H1 (cell line): Measurements from ENCODE around the gene RSU1. TPM values are rescaled to one million over a fixed set of nuclear protein-coding genes. Genes with fewer than 3 reads are reported as not detected.

Experiments
- CTCF ChIA-PET: fragments of 300-600 bp; sonication (Branson Sonifier 250); formaldehyde crosslinking; loops from one replicate; lab custom pipeline; 2021; ENCODE audit not compliant: partially characterized antibody; lab: Charles Lee
- POLR2A ChIA-PET: fragments of 300-600 bp; sonication (Branson Sonifier 250); formaldehyde crosslinking; loops from one replicate; lab custom pipeline; 2021; ENCODE audit warnings: inconsistent platforms; ENCODE audit not compliant: partially characterized antibody; lab: Charles Lee
- DNase-seq, 2 experiments: peaks; one replicate each; pipeline versions ENCODE4 v3.0.0 to v3.0.0-alpha.2; 2010 to 2022; ENCODE audit warnings: low spot score in 2 of 2, low read depth in 1 of 2, mixed read lengths in 1 of 2
- FAIRE-seq: peaks from 2 replicates; lab custom pipeline; 2011; peaks lifted over from hg19 to GRCh38; lab: Jason Lieb, UNC
- H2AFZ ChIP-seq: 2 replicates; pipeline ENCODE4 v1.8.1; 2012; ENCODE audit warnings: low read length, inconsistent platforms
- H2AK5ac ChIP-seq: 2 replicates; pipeline ENCODE4 v1.6.1; 2013; ENCODE audit warnings: low read depth, low read length
- H2BK120ac ChIP-seq: replicated peaks from 2 replicates; pipeline ENCODE3; 2013; ENCODE audit warnings: low read depth, low read length, inconsistent platforms
- H2BK12ac ChIP-seq: 2 replicates; pipeline ENCODE4 v1.6.1; 2013; ENCODE audit warnings: low read depth, low read length
- H2BK15ac ChIP-seq: 2 replicates; pipeline ENCODE4 v1.6.1; 2013; ENCODE audit warnings: low read length
- H2BK20ac ChIP-seq: 2 replicates; pipeline ENCODE4 v1.6.1; 2013; ENCODE audit warnings: low read length
- H2BK5ac ChIP-seq: 2 replicates; pipeline ENCODE4 v1.6.1; 2013; ENCODE audit warnings: low read depth, low read length
- H3K14ac ChIP-seq: 2 replicates; pipeline ENCODE4 v1.6.1; 2013; ENCODE audit warnings: inconsistent platforms; ENCODE audit not compliant: insufficient read length
- H3K18ac ChIP-seq: 2 replicates; pipeline ENCODE4 v1.6.1; 2013; ENCODE audit warnings: low read length; ENCODE audit errors: extremely low read depth
- H3K23ac ChIP-seq: 2 replicates; pipeline ENCODE4 v1.6.1; 2013; ENCODE audit warnings: inconsistent platforms; ENCODE audit not compliant: insufficient read length
- H3K23me2 ChIP-seq: 2 replicates; pipeline ENCODE4 v1.6.1; 2013; ENCODE audit warnings: low read depth, low read length
- H3K27ac ChIP-seq: 2 replicates; pipeline ENCODE4 v1.6.1; 2011; ENCODE audit warnings: low read depth, low read length, inconsistent platforms
- H3K27me3 ChIP-seq, 4 experiments: replicated peaks in 1 of 4; 1 replicate in 1 of 4; 2 replicates in 3 of 4; pipeline versions ENCODE4 v1.6.1 to v1.8.1; 2011 to 2013; ENCODE audit warnings: low read length in 3 of 4, mild to moderate bottlenecking in 3 of 4, inconsistent platforms in 2 of 4, mixed read lengths in 2 of 4, moderate library complexity in 1 of 4; ENCODE audit not compliant: control insufficient read depth in 3 of 4, insufficient read depth in 3 of 4; ENCODE audit errors: extremely low read depth in 1 of 4
- H3K36me3 ChIP-seq, 4 experiments: 2 replicates each; pipeline versions ENCODE4 v1.6.1 to v1.8.1; 2011 to 2013; ENCODE audit warnings: mild to moderate bottlenecking in 4 of 4, low read length in 3 of 4, moderate library complexity in 2 of 4, control low read depth in 1 of 4, inconsistent platforms in 1 of 4; ENCODE audit not compliant: insufficient read depth in 4 of 4, control insufficient read depth in 2 of 4
- H3K4ac ChIP-seq: replicated peaks from 2 replicates; pipeline ENCODE3; 2013; ENCODE audit warnings: low read length, low read depth, mixed read lengths, inconsistent platforms; ENCODE audit not compliant: insufficient read length
- H3K4me1 ChIP-seq, 4 experiments: replicated peaks in 1 of 4; 1 replicate in 1 of 4; 2 replicates in 3 of 4; pipeline versions ENCODE4 v1.6.1 to v1.8.1; 2011 to 2013; ENCODE audit warnings: low read length in 3 of 4, inconsistent platforms in 2 of 4, mixed read lengths in 1 of 4; ENCODE audit not compliant: insufficient read depth in 4 of 4, control insufficient read depth in 3 of 4
- H3K4me2 ChIP-seq, 2 experiments: 2 replicates each; pipeline versions ENCODE4 v1.6.1 to v1.8.1; 2011 to 2013; ENCODE audit warnings: low read depth in 2 of 2, low read length in 2 of 2, control low read depth in 1 of 2, inconsistent platforms in 1 of 2, mild to moderate bottlenecking in 1 of 2; ENCODE audit not compliant: insufficient read depth in 1 of 2
- H3K4me3 ChIP-seq, 4 experiments: fragments of 200-600, 300-600 bp in 1 of 4; sonication (generic), shearing (Covaris generic), sonication (Bioruptor Twin) in 1 of 4; 2 replicates each; pipeline versions ENCODE4 v1.5.1 to v1.8.1; 2011 to 2016; ENCODE audit warnings: low read length in 4 of 4, low read depth in 3 of 4, control low read depth in 2 of 4, inconsistent platforms in 2 of 4, mild to moderate bottlenecking in 2 of 4, mixed read lengths in 1 of 4, moderate library complexity in 1 of 4; ENCODE audit not compliant: insufficient read depth in 2 of 4; ENCODE audit errors: extremely low read depth in 1 of 4
- H3K56ac ChIP-seq: replicated peaks from 2 replicates; pipeline ENCODE3; 2013; ENCODE audit warnings: low read depth, mild to moderate bottlenecking, mixed read lengths, low read length, inconsistent platforms; ENCODE audit not compliant: insufficient read length
- H3K79me1 ChIP-seq: 2 replicates; pipeline ENCODE4 v1.6.1; 2013; ENCODE audit warnings: low read depth, low read length, control low read depth
- H3K79me2 ChIP-seq, 2 experiments: 2 replicates each; pipeline versions ENCODE4 v1.6.1 to v1.8.1; 2012 to 2013; ENCODE audit warnings: low read length in 2 of 2, mild to moderate bottlenecking in 2 of 2, inconsistent platforms in 1 of 2; ENCODE audit not compliant: insufficient read depth in 2 of 2, control insufficient read depth in 1 of 2
- H3K9ac ChIP-seq, 4 experiments: replicated peaks in 1 of 4; 1 replicate in 1 of 4; 2 replicates in 3 of 4; pipeline versions ENCODE4 v1.6.1 to v1.8.1; 2011 to 2013; ENCODE audit warnings: low read depth in 3 of 4, low read length in 3 of 4, control low read depth in 2 of 4, mild to moderate bottlenecking in 2 of 4, moderate library complexity in 2 of 4, inconsistent platforms in 1 of 4; ENCODE audit errors: extremely low read depth in 1 of 4
- H3K9me3 ChIP-seq, 2 experiments: 2 replicates each; pipeline versions ENCODE4 v1.6.1 to v1.8.1; 2012 to 2013; ENCODE audit warnings: mild to moderate bottlenecking in 2 of 2, moderate library complexity in 2 of 2, control low read depth in 1 of 2, inconsistent platforms in 1 of 2, low read depth in 1 of 2, low read length in 1 of 2, mixed read lengths in 1 of 2; ENCODE audit not compliant: insufficient read depth in 2 of 2
- H4K20me1 ChIP-seq, 2 experiments: replicated peaks in 1 of 2; 2 replicates each; pipeline versions ENCODE3 to v1.8.1; 2011 to 2013; ENCODE audit warnings: inconsistent platforms in 2 of 2, low read length in 2 of 2, mild to moderate bottlenecking in 1 of 2; ENCODE audit not compliant: insufficient read depth in 2 of 2, control insufficient read depth in 1 of 2
- H4K5ac ChIP-seq: 2 replicates; pipeline ENCODE4 v1.6.1; 2013; ENCODE audit warnings: low read length, low read depth, mixed read lengths, inconsistent platforms; ENCODE audit not compliant: insufficient read length
- H4K8ac ChIP-seq: 2 replicates; pipeline ENCODE4 v1.8.0; 2013; ENCODE audit warnings: mild to moderate bottlenecking, moderate library complexity, low read length, inconsistent platforms; ENCODE audit not compliant: insufficient read depth; ENCODE audit errors: extremely low read depth
- H4K91ac ChIP-seq: replicated peaks from 2 replicates; pipeline ENCODE3; 2013; ENCODE audit warnings: low read length, mixed read lengths, inconsistent platforms; ENCODE audit not compliant: insufficient read length
- KDM1A ChIP-seq: fragments of 200-600, 300-600 bp; sonication (generic); IDR thresholded peaks from 2 replicates; pipeline ENCODE4 v1.7.1; 2016; ENCODE audit warnings: mild to moderate bottlenecking, low read length, borderline replicate concordance
- SP2 ChIP-seq: IDR thresholded peaks from 2 replicates; pipeline ENCODE4 v1.6.1; 2012; ENCODE audit warnings: mild to moderate bottlenecking, low read length, inconsistent platforms
- WGBS, 2 experiments: shearing (Covaris generic) in 1 of 2; methylation state at CpG; one replicate each; pipeline versions ENCODE4 v1.1.6 to v1.1.7; 2013 to 2015; ENCODE audit warnings: low lambda C conversion rate in 2 of 2, mixed read lengths in 2 of 2, inconsistent platforms in 1 of 2, low coverage in 1 of 2, missing lambda C conversion rate in 1 of 2; ENCODE audit not compliant: insufficient replicate concordance in 2 of 2, insufficient coverage in 1 of 2, insufficient read length in 1 of 2; ENCODE audit errors: extremely low coverage in 1 of 2, missing lambda C conversion rate in 1 of 2; 5-methylcytosine and 5-hydroxymethylcytosine counted together
- polyA plus RNA-seq, 7 experiments: library from polyadenylated mRNA; depleted of rRNA in 3 of 7; stranded (reverse) in 5 of 7; unstranded in 2 of 7; fragments of >200 nt in 5 of 7; fragments of 200-250 nt in 2 of 7; gene quantifications; 1 replicate in 5 of 7; 2 replicates in 1 of 7; 4 replicates in 1 of 7; pipeline versions ENCODE4 v1.2.1 to v1.2.3, GENCODE V29; 2011 to 2013; ENCODE audit warnings: missing spikeins in 2 of 7, mixed read lengths in 2 of 7
- total RNA-seq: library from RNA; stranded (reverse); fragmentation: NEBNext Ultra II Directional; extraction: Animal tissue kit (Norgen Biotek cat#: 25700); gene quantifications from 2 replicates; pipeline ENCODE4 v1.2.1, GENCODE V29; 2021

The RSU1 gene
- total and polyA plus RNA-seq, 2 of the 8 experiments (the other 6 are each of a cell fraction or from before 2014, with no cell fraction given), result 50.0 to 68.2 TPM

- H4K91ac ChIP-seq, result no peak overlapping the region
- CTCF ChIA-PET, result interaction anchor here (0.6 to 1.0 kb wide), 2 partner anchors 21 to 160 kb away, joined by 3 to 4 read pairs; no protein-coding TSS in a partner anchor
- no peak overlapping the region for H2BK20ac ChIP-seq
- TF ChIP-seq KDM1A (no peak), SP2 (no peak)
- TF ChIP-seq, all 59 proteins: peak for 0
- Histone ChIP-seq H2BK120ac (no peak overlapping the region), H2AFZ (no peak overlapping the region), H2BK12ac (no peak overlapping the region), H3K4me3 (no peak overlapping the region), H3K9me3 (no peaks in the 10 kb centered on the region), H3K79me2 (no peaks in the 10 kb centered on the region), H3K23me2 (no peaks in the 10 kb centered on the region), H3K4me2 (no peak overlapping the region), H3K23ac (no peak overlapping the region), H2BK15ac (no peak overlapping the region), H3K14ac (no peak overlapping the region), H3K4ac (no peak overlapping the region), H2BK5ac (no peak overlapping the region), H3K4me1 (no peaks in the 10 kb centered on the region; a peak in 1 of 7 replicates), H2AK5ac (no peak overlapping the region), H3K79me1 (no peaks in the 10 kb centered on the region), H3K18ac (no peak overlapping the region), H3K56ac (no peak overlapping the region), H3K27me3 (no peaks in the 10 kb centered on the region), H3K9ac (no peak overlapping the region), H4K20me1 (no peaks in the 10 kb centered on the region), H3K27ac (no peak overlapping the region), H3K36me3 (no peaks in the 10 kb centered on the region), H4K5ac (no peak overlapping the region), H4K8ac (no peak overlapping the region)
- WGBS, 2 experiments, result 94% methylated on average over 4 of the region's 4 CpGs; no CpG with 5 or more reads in 1 of the 2 experiments
- FAIRE-seq (no peak), DNase-seq (no peak)
- POLR2A ChIA-PET, result no interaction called here
Observed at GRCh38 chr10:16653224-16653623, 164.0 kb downstream of the RSU1 start.
